PFSK-1 (cell line): Measurements from ENCODE around the gene FOXM1.

Source experiments
- FOXP2 ChIP-seq: optimal IDR thresholded peaks from 2 replicates; pipeline ENCODE3; 2011; ENCODE audit warnings: borderline replicate concordance, control low read depth, inconsistent platforms; ENCODE audit not compliant: insufficient read depth; ENCODE audit errors: extremely low read length, extremely low read depth
- POLR2AphosphoS5 ChIP-seq: IDR thresholded peaks from 2 replicates; pipeline ENCODE4 v1.6.1; 2012; ENCODE audit warnings: low read depth, mild to moderate bottlenecking, control low read depth, low read length, moderate library complexity
- REST ChIP-seq, 2 experiments: IDR thresholded peaks; 2 replicates each; pipeline versions ENCODE4 v1.6.1 to v1.8.0; 2011 to 2012; ENCODE audit warnings: low read depth in 2 of 2, low read length in 2 of 2, control low read depth in 1 of 2, inconsistent platforms in 1 of 2, mild to moderate bottlenecking in 1 of 2, moderate library complexity in 1 of 2; ENCODE audit not compliant: insufficient read depth in 1 of 2
- SIN3A ChIP-seq: IDR thresholded peaks from 2 replicates; pipeline ENCODE4 v1.6.1; 2012; ENCODE audit warnings: mild to moderate bottlenecking, low read length, moderate library complexity, borderline replicate concordance; ENCODE audit not compliant: insufficient read depth
- TAF1 ChIP-seq: IDR thresholded peaks from 2 replicates; pipeline ENCODE4 v1.6.1; 2012; ENCODE audit warnings: low read length, control low read depth, borderline replicate concordance; ENCODE audit not compliant: insufficient read depth

Gene FOXM1

GRCh38 chr12:2819810-2820209 lies 57.2 kb downstream of the FOXM1 start:
- no peak for TF ChIP-seq FOXP2
- TF ChIP-seq REST (IDR thresholded peaks at IDR 0.05; ENCODE audit: insufficient read depth in 1 of 2, low read depth in 2 of 2, low read length in 2 of 2): no peak
- no peak for TF ChIP-seq POLR2AphosphoS5
- no peak for TF ChIP-seq TAF1
- TF ChIP-seq SIN3A: no peak

- TF ChIP-seq REST (IDR thresholded peaks at IDR 0.05; ENCODE audit: insufficient read depth in 1 of 2, low read depth in 2 of 2, low read length in 2 of 2) (no peak), FOXP2 (no peak), TAF1 (no peak), POLR2AphosphoS5 (no peak; the same call in 1 of the 2 replicates), SIN3A (no peak)
These were observed 63.5 kb downstream of the FOXM1 start for GRCh38 chr12:2813214-2814185.

- TF ChIP-seq FOXP2 (peak; percentile 86), TAF1 (peak; percentile 86), REST (IDR thresholded peaks at IDR 0.05; ENCODE audit: insufficient read depth in 1 of 2, low read depth in 2 of 2, low read length in 2 of 2) (peak in 1 of 2 experiments; percentile 46; a peak in 2 of 4 replicates), SIN3A (peak; percentile 73; the same call in 1 of the 2 replicates), POLR2AphosphoS5 (peak; percentile 99)
These were observed 64.4 kb downstream of the FOXM1 start, which contains the start of gene ITFG2 for GRCh38 chr12:2812290-2813213. TSS of gene ITFG2 (plus strand) at chr12:2812668. CDS start at chr12:2812761, 93 bp downstream.

GRCh38 chr12:2811801-2812200 lies 65.2 kb downstream of the FOXM1 start:
- no peak for TF ChIP-seq POLR2AphosphoS5
- TF ChIP-seq SIN3A: no peak
- TF ChIP-seq REST (IDR thresholded peaks at IDR 0.05; ENCODE audit: insufficient read depth in 1 of 2, low read depth in 2 of 2, low read length in 2 of 2): no peak
- TF ChIP-seq FOXP2: no peak
- TF ChIP-seq TAF1: no peak
